Choroid plexus epithelial cell (primary cell): ENCODE data around the gene ZCCHC7.

Source experiments
- DNase-seq: peaks from one replicate; pipeline ENCODE4 v3.0.0-alpha.2; 2010; ENCODE audit warnings: low read depth
- H3K4me3 ChIP-seq: 2 replicates; pipeline ENCODE4 v1.5.1; 2011; ENCODE audit warnings: low read depth, mild to moderate bottlenecking, control low read depth, low read length, moderate library complexity
- TF ChIP-seq, protein P1 (sequence below): conservative IDR thresholded peaks from 2 replicates; pipeline ENCODE4 v1.5.1; 2011; ENCODE audit warnings: low read depth, mild to moderate bottlenecking, control low read depth, inconsistent platforms, low read length, moderate library complexity

Gene ZCCHC7

DNA sequence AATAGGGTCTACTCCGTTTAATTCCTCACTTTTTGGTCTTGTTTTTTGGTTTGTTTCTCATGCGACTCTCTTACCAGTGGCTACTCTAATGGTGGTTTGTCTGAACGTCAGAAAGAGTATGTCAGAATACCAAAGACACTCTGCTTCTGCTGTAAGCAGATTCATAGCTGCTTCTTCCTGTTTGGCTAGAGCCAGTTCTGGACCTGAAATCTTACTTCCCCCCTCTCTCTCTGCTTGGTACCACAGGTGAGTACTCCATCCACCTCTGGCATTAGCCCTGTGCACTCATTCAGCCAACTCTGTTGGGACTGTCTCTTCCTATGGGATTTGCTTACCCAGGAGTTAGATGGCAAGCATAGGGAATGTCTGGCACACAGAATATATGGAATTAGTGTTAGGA, 6.6 kb downstream of the ZCCHC7 start:
- TF ChIP-seq, protein P1, sequence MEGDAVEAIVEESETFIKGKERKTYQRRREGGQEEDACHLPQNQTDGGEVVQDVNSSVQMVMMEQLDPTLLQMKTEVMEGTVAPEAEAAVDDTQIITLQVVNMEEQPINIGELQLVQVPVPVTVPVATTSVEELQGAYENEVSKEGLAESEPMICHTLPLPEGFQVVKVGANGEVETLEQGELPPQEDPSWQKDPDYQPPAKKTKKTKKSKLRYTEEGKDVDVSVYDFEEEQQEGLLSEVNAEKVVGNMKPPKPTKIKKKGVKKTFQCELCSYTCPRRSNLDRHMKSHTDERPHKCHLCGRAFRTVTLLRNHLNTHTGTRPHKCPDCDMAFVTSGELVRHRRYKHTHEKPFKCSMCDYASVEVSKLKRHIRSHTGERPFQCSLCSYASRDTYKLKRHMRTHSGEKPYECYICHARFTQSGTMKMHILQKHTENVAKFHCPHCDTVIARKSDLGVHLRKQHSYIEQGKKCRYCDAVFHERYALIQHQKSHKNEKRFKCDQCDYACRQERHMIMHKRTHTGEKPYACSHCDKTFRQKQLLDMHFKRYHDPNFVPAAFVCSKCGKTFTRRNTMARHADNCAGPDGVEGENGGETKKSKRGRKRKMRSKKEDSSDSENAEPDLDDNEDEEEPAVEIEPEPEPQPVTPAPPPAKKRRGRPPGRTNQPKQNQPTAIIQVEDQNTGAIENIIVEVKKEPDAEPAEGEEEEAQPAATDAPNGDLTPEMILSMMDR: no peak
- no peak overlapping the region for H3K4me3 ChIP-seq
- DNase-seq: no peak

DNA sequence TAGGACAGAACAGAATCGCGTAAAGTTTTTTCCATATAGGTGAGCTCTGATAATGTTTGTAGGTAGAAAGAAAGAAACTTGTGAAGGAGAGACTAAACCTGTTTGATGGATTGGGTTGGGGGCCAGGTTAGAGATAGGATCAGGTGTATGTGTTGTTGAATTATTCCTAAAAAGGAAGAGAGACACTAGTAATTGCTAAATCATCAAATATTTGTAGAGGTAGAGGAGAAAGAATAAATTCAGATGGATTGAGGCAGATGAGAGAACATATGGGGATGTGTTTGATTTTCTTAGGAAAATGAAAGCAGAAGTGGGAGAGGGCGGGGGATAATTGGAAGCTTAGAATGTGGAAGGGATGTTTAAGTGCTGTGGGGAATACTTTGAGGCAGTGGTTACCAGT, 7.7 kb downstream of the ZCCHC7 start:
- TF ChIP-seq, protein P1: no peak
- DNase-seq: no peak
- no peak overlapping the region for H3K4me3 ChIP-seq

DNA sequence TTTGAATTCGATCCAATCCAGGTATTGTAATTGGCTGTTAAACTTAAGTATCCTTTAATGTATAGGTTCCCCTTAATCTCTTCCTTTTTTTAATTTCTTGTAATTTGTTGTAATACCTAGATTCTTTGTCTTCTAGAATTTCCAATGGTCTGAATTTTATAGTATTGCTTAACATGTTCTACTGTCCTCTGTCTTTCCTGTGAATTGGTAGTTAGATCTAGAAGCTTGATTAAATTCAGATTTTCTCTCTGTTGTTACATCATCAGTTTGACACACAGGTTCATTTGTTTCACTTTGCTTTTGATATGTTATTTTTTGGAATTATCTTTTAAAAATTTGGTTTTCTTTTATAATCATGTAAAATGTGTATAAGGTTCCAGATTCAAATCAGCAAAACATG, 13.8 kb downstream of the ZCCHC7 start:
- H3K4me3 ChIP-seq: no peak overlapping the region
- no peak for DNase-seq
- TF ChIP-seq, protein P1: no peak

DNA sequence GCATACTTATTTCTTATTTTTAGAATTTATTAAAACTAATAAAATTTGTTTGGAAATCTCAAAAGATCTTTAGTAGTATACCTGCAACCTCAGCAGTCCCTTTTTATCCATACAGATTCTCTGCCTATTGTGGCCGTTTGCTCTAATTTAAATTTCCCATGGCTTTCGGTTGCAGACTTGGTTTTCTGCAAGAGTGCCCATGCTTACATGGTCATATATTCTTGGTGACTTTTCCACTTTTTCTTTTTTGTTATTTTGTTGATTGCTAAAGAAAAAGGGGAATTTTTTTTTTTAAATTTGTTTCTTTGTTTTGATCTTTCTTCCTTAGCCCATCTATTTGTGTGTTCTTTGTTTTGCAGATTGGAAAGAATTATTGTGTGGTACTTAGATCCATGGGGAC, 20.6 kb downstream of the ZCCHC7 start:
- DNase-seq: no peak
- no peak overlapping the region for H3K4me3 ChIP-seq
- TF ChIP-seq, protein P1: no peak

DNA sequence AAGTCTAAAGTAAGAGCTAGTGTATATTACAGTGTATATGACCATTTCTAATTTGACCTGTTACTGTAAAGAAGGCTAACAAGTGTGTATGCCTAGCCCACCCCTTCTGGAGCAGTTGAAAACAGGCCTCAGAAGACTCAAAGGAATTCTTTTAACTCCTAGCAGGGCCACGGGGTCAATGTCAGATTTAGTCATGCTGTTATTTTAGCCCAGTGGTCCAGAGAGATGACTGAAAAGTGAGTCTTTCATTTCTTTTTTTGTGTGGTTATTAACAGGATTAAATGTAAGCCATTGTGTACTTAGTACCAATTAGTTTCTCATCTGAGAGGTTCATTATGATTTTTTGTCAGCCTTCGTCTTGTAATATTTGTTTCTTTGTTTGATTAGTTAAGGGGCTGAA, 24.4 kb downstream of the ZCCHC7 start:
- DNase-seq: peak; percentile 48
- TF ChIP-seq, protein P1: no peak
- no peak overlapping the region for H3K4me3 ChIP-seq

DNA sequence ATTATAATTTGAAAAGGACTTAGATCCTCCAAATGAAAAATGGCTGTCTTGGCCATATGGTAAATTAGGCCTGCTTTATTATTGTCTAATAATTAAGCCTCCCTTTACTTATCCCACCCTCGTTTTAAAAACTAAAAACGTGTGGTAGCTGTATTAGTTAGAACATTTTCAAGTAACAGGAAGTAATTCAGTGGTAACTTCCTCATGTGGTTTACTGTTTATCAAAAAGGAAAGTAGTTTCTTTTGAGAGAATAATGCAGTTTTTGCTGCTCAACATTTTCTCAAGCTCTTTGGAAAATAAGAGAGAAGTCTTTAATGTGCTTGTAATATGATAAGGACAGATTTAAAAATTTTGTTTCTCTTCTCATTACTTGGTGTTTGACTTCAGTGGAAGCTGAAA, 26.0 kb downstream of the ZCCHC7 start:
- TF ChIP-seq, protein P1: no peak
- no peak overlapping the region for H3K4me3 ChIP-seq
- DNase-seq: peak; percentile 24

DNA sequence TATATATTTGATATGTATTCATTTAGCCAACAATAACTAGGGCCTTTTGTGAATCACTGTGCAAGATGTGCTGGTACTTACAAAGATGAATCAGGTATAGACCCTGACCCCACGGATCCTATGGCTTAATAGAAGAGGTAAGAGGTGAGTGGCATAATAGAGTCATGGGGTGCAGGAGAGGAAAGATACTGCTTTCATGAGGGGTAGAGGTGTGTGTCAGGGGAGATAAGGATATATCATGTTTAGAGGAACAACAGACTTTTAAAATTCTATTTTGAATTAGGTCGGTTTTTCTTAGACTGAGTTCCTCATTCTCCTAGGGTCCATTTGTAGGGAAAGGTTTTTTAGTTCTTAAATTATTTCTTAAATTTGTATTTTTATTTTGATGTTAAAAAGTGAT, 27.8 kb downstream of the ZCCHC7 start:
- no peak for DNase-seq
- no peak overlapping the region for H3K4me3 ChIP-seq
- TF ChIP-seq, protein P1: no peak
